ENCODE results near the gene GPR148. TPM values are rescaled to one million over a fixed set of nuclear protein-coding genes. Genes with fewer than 3 reads are reported as not detected.

The GPR148 gene
- polyA plus RNA-seq, 1 donor from 2014 or later, result not detected

DNA sequence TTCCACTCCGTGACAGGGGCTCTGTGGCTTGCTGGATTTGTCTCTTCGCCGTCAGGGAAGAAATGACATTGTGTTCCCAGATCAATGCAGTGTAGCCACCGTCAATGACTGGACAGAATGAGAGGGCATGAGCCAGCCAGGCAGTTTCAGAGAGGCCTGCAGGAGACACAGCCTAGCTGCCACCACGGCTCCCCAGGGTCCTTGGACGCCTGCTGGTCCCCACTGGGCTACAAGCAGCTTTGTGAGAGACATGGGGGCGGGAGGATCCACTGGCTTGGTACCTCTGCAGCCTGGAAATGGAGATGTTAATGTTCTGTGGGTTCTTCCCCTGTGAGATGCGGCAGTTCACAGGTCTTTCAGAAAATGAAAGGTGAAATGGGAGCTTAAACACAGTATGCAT is 14.4 kb downstream of the GPR148 start:
- Histone ChIP-seq H3K9me3 (ENCODE audit: low read length) (no peaks in the 10 kb centered on the region), H3K9me2 (ENCODE audit: insufficient read depth, low read length) (no peaks in the 10 kb centered on the region), H3K9ac (ENCODE audit: low read length) (no peak overlapping the region), H3F3A (ENCODE audit: insufficient read depth, low read length, poor library complexity, severe bottlenecking) (no peaks in the 10 kb centered on the region), H3K27me3 (ENCODE audit: insufficient read depth, low read depth, low read length) (no peaks in the 10 kb centered on the region), H4K20me1 (ENCODE audit: insufficient read depth) (no peaks in the 10 kb centered on the region), H3K27ac (ENCODE audit: low read length) (no peak overlapping the region), H3K36me3 (ENCODE audit: insufficient read depth, low read length) (no peaks in the 10 kb centered on the region), H3K4me2 (ENCODE audit: low read length) (no peak overlapping the region), H3K4me3 (ENCODE audit: low read length) (no peak overlapping the region), H3K79me2 (replicated peaks; ENCODE audit: insufficient read depth, low read length) (no peaks in the 10 kb centered on the region), H2AFZ (ENCODE audit: low read depth, low read length) (no peak overlapping the region)
- no peak for TF ChIP-seq POLR2AphosphoS5 (IDR thresholded peaks at IDR 0.05)
- TF ChIP-seq RAD21 (conservative IDR thresholded peaks at IDR 0.05), result no peak
- TF ChIP-seq MXI1 (conservative IDR thresholded peaks at IDR 0.05; ENCODE audit: poor library complexity, severe bottlenecking), result no peak
- TF ChIP-seq, protein P1, sequence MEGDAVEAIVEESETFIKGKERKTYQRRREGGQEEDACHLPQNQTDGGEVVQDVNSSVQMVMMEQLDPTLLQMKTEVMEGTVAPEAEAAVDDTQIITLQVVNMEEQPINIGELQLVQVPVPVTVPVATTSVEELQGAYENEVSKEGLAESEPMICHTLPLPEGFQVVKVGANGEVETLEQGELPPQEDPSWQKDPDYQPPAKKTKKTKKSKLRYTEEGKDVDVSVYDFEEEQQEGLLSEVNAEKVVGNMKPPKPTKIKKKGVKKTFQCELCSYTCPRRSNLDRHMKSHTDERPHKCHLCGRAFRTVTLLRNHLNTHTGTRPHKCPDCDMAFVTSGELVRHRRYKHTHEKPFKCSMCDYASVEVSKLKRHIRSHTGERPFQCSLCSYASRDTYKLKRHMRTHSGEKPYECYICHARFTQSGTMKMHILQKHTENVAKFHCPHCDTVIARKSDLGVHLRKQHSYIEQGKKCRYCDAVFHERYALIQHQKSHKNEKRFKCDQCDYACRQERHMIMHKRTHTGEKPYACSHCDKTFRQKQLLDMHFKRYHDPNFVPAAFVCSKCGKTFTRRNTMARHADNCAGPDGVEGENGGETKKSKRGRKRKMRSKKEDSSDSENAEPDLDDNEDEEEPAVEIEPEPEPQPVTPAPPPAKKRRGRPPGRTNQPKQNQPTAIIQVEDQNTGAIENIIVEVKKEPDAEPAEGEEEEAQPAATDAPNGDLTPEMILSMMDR (IDR thresholded peaks at IDR 0.05; ENCODE audit: poor library complexity, severe bottlenecking), result no peak
- no peak for TF ChIP-seq TAF1 (IDR thresholded peaks at IDR 0.05; ENCODE audit: low read depth)
- TF ChIP-seq EZH2 (IDR thresholded peaks at IDR 0.05; ENCODE audit: borderline replicate concordance, insufficient read depth, low read length, poor library complexity, severe bottlenecking), result no peak
- no peak for TF ChIP-seq SMC3 (conservative IDR thresholded peaks at IDR 0.05; ENCODE audit: poor library complexity)

DNA sequence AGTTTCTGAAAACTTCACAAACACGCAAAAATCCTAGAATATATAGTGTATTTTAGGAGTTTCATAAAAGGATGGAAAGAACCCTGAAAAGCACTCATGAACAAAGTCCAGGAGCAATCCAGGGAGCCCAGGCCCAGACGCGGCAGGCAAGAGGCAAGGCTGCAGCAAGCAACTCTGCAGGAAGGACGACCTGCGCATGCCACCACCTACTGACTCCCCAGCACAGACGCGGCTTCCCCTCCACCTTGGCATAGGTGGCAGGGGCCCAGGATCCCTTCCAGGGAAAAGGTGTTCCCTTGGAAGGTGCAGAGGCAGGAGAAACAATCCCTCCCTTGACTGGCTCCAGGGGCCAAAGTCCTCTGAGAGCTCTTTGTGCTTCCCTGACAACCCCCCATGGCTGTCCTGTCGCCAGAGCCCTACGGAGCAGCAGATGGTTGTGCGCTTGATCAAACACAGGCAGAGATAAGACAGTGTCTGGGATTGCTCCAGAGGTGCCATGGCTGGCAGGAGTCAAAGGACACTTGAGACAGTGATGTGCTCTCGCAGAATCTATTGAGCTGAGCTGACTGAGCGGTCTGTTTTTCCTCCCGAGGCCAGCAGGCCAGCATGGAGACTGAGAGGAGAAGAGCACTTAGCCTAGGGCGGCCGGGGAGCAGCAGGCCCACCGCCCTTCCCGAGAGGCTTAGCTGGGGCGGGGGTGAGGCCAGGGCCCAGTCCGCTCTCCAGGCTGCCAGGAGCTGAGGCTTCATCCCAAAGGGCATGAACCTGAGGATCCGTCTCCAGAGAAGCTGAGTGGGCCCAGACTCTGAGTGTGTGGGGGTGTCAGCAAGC is 15.6 kb downstream of the GPR148 start:
- no peak overlapping the region for H3K4me3 ChIP-seq (ENCODE audit: low read length)
- no peaks in the 10 kb centered on the region for H3K79me2 ChIP-seq (replicated peaks; ENCODE audit: insufficient read depth, low read length)
- H3K27ac ChIP-seq (ENCODE audit: low read length), result no peak overlapping the region
- H4K20me1 ChIP-seq (ENCODE audit: insufficient read depth), result no peaks in the 10 kb centered on the region
- TF ChIP-seq EZH2 (IDR thresholded peaks at IDR 0.05; ENCODE audit: borderline replicate concordance, insufficient read depth, low read length, poor library complexity, severe bottlenecking) (no peak), POLR2AphosphoS5 (IDR thresholded peaks at IDR 0.05) (no peak), MXI1 (conservative IDR thresholded peaks at IDR 0.05; ENCODE audit: poor library complexity, severe bottlenecking) (no peak), SMC3 (conservative IDR thresholded peaks at IDR 0.05; ENCODE audit: poor library complexity) (no peak), EP300 (conservative IDR thresholded peaks at IDR 0.05; ENCODE audit: poor library complexity, severe bottlenecking) (no peak), RAD21 (conservative IDR thresholded peaks at IDR 0.05) (no peak), TAF1 (IDR thresholded peaks at IDR 0.05; ENCODE audit: low read depth) (no peak)
- TF ChIP-seq, protein P1 (IDR thresholded peaks at IDR 0.05; ENCODE audit: poor library complexity, severe bottlenecking), result no peak
- TF ChIP-seq, protein P2, sequence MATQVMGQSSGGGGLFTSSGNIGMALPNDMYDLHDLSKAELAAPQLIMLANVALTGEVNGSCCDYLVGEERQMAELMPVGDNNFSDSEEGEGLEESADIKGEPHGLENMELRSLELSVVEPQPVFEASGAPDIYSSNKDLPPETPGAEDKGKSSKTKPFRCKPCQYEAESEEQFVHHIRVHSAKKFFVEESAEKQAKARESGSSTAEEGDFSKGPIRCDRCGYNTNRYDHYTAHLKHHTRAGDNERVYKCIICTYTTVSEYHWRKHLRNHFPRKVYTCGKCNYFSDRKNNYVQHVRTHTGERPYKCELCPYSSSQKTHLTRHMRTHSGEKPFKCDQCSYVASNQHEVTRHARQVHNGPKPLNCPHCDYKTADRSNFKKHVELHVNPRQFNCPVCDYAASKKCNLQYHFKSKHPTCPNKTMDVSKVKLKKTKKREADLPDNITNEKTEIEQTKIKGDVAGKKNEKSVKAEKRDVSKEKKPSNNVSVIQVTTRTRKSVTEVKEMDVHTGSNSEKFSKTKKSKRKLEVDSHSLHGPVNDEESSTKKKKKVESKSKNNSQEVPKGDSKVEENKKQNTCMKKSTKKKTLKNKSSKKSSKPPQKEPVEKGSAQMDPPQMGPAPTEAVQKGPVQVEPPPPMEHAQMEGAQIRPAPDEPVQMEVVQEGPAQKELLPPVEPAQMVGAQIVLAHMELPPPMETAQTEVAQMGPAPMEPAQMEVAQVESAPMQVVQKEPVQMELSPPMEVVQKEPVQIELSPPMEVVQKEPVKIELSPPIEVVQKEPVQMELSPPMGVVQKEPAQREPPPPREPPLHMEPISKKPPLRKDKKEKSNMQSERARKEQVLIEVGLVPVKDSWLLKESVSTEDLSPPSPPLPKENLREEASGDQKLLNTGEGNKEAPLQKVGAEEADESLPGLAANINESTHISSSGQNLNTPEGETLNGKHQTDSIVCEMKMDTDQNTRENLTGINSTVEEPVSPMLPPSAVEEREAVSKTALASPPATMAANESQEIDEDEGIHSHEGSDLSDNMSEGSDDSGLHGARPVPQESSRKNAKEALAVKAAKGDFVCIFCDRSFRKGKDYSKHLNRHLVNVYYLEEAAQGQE (IDR thresholded peaks at IDR 0.05; ENCODE audit: borderline replicate concordance), result no peak
- H3K9me3 ChIP-seq (ENCODE audit: low read length), result no peaks in the 10 kb centered on the region
- no peaks in the 10 kb centered on the region for H3K36me3 ChIP-seq (ENCODE audit: insufficient read depth, low read length)
- no peak overlapping the region for H3K4me2 ChIP-seq (ENCODE audit: low read length)
- no peaks in the 10 kb centered on the region for H3K9me2 ChIP-seq (ENCODE audit: insufficient read depth, low read length)
- no peaks in the 10 kb centered on the region for H3F3A ChIP-seq (ENCODE audit: insufficient read depth, low read length, poor library complexity, severe bottlenecking)
- no peak overlapping the region for H3K9ac ChIP-seq (ENCODE audit: low read length)
- no peaks in the 10 kb centered on the region for H3K27me3 ChIP-seq (ENCODE audit: insufficient read depth, low read depth, low read length)
- H2AFZ ChIP-seq (ENCODE audit: low read depth, low read length), result no peak overlapping the region
